Skin of body (tissue), 2 donors: ENCODE measurements around the gene TNFRSF14. TPM values are rescaled to one million over a fixed set of nuclear protein-coding genes. Genes with fewer than 3 reads are reported as not detected.

Experiments used
- DNase-seq: peaks from one replicate; lab custom pipeline; 2025; lab: John Stamatoyannopoulos, UW
- total RNA-seq: library from RNA; depleted of rRNA; stranded (reverse); fragments of >200 nt; gene quantifications from one replicate; pipeline ENCODE4 v1.2.3, GENCODE V29; 2014

The TNFRSF14 gene
- total RNA-seq, 1 donor from 2014 or later, result 18.1 TPM

DNA sequence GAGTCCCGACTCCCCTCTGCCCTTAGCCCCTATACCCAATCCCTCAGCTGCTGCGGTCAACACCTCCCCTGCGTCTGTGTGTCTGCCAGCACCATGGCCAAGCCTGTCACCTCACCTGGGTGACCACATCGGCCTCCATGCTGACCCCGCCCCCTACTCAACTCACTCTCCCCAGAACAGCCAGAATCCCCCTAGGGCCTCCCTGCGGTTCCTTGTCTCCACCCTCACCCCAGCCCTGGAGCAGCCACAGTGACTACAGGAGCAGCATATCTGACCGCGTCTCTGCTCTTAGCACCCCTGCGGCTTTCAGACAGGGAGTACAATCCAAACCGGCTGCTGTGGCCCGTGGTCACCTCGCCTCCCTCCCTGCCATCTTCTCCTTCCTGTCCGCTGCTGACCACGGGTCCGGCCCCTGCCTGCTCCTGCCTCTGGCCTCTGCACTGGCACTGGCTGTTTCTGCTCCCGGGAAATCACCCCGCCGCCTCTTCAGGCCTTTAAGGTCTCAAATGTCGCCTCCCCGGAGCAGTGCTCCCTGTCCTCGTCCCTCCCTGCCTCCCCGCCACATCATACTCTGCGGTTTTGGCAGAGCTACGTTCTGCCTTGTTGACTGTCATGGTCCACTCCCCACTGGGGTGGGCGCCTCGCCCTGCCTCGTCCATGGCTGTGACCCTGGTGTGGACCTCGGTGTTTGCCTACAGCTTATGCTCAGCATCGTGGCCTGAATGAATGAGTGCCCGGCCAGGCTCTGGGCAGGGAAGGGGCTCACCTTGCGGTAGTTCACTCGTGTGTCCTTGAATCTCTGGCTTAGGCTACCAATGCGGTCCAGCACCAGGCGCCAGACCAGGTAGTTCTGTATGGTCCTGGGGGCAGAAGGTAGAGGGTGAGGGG, 41.5 kb downstream of the TNFRSF14 start:
- no peak for DNase-seq

- no peak for DNase-seq
Measured at GRCh38 chr1:2598329-2598931, 42.3 kb downstream of the TNFRSF14 start.

- DNase-seq, result no peak
Measured at GRCh38 chr1:2601721-2602303, 45.6 kb downstream of the TNFRSF14 start.

DNA sequence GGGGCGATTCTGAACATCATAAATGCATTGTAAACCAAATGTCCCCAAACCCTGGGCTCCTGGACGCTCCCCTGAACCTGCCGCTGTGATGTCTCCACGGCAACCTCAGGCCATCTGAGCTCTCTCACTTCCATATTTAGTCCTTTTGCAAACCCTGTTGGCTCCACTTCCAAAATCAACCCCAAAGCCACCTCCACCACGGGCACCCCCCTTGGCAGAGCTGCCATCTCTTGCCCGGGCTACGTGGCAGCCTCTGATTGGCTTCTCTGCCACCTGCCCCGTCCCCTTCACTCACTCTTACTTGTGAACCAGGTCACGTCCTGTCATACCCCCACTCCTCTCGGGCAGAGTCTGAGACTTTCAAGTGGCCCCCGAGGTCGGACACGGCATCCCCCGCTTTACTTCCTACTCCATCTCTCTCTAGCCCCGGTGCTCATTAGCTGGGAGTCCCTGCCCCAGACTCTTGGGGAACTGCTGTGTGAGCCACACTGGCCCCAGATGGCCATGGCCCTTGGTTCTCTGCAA, 46.2 kb downstream of the TNFRSF14 start:
- DNase-seq, result no peak

DNA sequence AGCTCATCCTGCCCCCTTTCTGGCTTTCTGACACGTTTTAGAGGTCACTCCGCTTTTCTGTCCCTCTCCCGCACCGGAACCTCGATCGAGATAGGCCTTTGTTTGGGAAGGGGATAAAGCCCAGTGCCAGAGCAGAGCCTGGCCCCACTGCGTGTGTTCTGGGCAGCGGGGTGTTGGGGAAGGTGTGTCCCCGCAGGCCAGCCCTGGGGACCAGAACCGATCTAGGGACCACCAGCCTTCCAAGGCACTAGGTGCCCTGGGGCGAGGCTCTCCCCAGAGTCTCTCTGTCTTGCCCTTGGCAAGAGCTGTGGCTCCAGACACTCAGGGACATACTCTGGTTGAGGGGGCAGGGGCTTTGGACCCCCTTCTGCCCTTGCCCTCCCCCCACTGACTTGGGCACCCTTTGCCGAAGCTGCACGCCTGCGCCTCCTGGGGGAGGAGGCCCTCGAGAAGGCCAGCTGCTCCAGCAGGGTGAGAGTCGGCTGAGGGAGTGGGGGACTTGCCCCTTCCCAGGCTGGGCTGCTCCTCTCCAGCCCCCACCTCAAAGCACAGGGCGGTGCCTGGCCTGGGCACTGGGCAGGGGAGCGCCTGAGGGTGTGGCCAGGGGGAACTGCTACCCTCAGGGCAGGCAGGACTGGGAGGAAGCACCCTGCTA, 46.8 kb downstream of the TNFRSF14 start:
- no peak for DNase-seq

GRCh38 chr1:2603521-2604155, 47.5 kb downstream of the TNFRSF14 start:
- DNase-seq, result no peak

DNA sequence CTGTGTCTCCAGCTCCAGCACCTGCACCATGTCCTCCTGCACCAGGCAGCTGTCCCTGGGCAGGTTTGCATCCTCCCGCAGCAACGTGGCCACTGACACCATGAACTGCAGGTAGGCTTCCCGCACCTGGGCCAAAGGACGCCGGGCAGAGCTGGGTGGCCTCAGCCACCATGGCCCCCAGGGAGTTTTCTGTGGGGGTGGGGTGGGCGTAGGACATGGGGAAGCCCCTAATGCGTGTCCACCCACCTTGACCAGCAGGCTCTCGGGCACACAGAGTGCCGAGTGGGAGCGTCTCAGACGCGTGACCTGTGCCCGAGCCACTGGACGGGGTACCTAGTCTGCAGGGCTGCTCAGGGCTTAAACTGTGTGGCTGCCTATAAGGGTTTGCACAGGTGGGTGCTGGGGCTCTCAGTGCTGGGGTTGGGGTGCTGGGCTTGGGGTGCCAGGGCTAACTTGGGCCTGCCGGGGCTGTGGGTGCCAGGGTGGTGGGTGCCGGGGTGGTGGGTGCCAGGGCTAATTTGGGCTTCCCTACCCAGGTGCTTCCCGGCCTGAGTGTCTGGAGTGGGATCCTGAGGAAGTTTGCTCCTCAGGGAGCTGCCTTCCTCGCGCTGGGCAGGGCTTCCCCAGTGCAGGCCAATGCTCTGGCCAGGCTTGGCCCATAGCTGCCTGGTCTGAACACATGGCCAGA, 48.1 kb downstream of the TNFRSF14 start:
- DNase-seq, result no peak

- DNase-seq, result no peak
Measured at GRCh38 chr1:2604844-2605508, 48.8 kb downstream of the TNFRSF14 start.

DNA sequence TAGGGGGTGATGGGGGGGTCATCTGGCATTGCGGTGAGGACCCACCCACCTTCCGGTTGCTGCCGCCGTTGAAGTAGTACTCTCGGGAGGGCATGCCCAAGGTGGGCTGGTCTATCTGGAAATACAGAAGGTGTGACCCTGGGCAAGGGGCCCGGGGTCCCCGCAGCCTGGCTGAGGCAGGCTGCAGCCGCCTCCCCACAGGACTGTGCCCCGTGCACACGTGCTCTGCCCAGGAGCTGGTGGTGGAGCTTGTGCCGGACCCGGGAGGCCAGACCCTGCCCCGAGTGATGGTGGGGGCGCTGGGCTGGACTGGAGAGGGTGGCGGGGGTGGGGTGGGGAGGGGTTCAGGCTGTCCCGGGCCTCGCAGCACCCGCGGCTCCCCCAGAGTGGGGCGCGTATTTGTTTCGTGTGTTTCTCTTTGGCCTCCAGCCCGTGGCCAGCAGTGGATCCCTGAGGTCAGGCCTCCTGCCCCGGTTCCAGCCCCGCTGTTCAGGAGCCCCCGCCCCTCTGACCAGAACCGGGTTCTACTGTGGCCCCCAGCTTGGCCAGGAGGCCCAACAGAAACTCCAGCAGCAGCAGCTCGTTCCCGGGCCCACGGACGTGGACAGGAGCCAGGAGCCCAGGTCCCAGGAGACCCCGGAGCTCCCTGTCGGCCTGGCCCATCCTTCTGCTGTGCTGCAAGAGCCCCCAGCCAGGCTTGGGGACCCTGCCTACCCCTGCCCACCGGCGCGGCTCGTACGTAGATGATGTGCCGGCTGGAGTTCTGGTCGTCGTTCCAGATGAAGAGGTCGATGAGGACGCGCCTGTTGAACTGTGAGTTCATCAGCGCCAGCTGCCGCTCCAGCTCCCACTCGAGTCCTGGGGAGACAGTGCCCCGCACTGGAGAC, 49.6 kb downstream of the TNFRSF14 start:
- DNase-seq, result no peak

DNA sequence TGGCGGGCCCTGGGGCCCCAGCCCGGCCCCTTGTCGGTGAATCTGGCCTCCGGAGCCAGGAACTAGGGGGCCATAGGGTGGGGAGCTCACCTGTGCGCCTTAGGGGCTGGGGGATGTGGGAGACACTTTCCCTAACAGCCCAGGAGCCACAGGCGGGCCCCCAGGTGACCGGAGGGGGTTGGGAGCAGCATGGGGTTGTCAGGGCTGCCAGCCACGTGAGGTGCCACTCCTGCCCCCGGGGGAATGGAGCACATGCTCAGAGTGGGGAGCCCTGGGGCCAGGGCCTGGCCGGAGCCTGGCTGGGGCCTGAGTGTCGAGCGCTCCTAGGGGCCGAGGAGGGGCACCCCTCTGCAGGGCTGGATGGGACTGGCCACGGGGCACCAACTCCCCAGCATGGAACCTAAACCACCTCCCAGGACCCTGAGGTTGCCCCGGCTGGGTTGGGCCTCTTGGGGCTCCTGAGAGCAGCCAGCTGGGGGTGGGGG, 50.3 kb downstream of the TNFRSF14 start:
- no peak for DNase-seq

DNA sequence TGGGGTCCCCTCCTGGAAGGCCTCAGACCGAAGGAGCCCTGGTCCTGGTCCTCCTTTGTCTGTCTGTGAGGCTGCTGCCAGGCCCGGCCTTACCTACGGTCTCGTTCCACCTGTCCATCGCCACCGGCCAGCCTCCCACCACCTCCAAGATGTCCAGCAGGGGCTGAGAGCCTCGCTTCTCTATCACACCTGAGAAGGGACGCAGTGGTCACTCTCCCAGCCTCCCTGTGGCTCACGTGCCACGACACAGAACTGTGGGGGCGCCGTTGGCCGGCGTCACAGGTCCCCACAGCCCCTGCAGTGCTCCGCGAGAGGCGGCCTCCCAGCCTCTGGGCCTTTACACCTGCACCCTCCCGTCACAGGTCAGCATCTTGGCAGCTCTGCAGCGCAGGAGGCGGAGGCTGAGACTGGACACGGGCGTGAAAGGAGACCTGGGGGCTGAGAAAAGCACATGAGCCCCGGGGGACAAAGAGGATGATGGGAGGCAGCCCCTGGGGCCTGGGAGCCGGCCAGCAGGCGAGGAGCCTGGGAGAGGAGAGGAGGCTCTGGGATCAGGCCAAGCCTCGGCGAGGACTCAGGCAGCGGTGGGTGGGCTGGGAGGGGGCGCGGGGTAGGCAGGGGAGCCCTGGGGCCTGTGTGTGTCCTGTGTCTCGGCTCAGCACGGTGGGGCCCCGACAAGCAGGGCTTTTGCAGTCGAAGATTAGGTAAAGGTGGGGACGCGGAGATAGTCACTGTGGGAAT, 50.9 kb downstream of the TNFRSF14 start:
- DNase-seq, result no peak

DNA sequence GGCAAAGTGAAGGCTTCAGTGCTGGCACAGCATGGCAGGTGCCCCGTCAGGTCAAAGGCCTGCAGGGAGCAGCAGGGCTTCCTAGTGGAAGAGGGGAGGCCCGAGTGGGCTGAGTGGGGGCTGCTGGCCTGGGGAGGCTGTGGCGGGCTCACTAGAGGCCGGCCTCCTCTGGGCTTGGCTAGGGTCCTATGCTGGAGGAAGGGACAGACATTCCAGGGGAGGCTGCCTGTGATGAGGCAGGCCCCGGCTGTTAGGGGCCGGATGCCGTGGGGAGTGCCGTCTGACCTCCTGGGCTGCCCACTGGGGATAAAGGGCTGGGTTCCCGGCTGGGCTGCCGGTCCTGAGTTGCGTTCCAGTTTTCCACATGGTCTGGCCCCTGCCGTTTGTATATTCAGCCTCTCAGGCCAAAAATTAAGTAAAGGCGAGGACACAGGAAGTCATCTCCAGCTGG, 51.5 kb downstream of the TNFRSF14 start:
- DNase-seq, result no peak

- no peak for DNase-seq
Measured at GRCh38 chr1:2609319-2610035, 53.3 kb downstream of the TNFRSF14 start.

GRCh38 chr1:2610036-2610959, 54.1 kb downstream of the TNFRSF14 start:
- no peak for DNase-seq

GRCh38 chr1:2611031-2611501, 54.9 kb downstream of the TNFRSF14 start:
- DNase-seq, result no peak
